Smooth muscle cell of the umbilical artery (primary cell): ENCODE measurements around the gene NEK5. TPM values are rescaled to one million over a fixed set of nuclear protein-coding genes. Genes with fewer than 3 reads are reported as not detected.

ENCODE experiments used
- total RNA-seq: library from RNA; depleted of rRNA; stranded (reverse); fragments of >200 nt; gene quantifications from 2 replicates; pipeline ENCODE4 v1.2.3, GENCODE V29; 2014

NEK5 gene
- total RNA-seq, result 0.51 and 0.59 TPM in 2 replicates

GRCh38 chr13:52128714-52129700, at the start of gene NEK5:
Gene NEK5 (minus strand): TSS chr13:52129073. CDS start chr13:52127482, 1,591 bp downstream.

GRCh38 chr13:52159159-52159982, 30.5 kb upstream of the NEK5 start, which contains the start of gene NEK3:
Gene NEK3 (minus strand): TSS chr13:52159597. CDS start chr13:52156191, 3,406 bp downstream.

DNA sequence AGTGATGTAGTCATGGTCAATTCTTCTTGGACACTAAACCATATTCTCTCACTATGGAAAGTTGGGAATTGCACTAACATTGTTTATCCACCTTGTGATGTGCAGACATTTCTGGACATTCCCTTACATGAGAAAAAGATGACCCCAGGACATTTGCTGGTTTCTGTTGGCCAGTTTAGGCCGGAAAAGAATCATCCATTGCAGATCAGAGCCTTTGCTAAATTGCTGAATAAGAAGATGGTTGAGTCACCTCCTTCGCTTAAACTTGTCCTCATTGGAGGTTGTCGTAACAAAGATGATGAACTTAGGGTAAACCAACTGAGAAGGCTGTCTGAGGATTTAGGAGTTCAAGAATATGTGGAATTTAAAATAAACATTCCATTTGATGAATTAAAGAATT, 104.4 kb downstream of the NEK5 start, which contains the start of gene UTP14C:
Gene UTP14C (plus strand): TSS at position 211 of the 400 bp plus-strand sequence. CDS start 4,114 bp downstream, outside the sequence.

DNA sequence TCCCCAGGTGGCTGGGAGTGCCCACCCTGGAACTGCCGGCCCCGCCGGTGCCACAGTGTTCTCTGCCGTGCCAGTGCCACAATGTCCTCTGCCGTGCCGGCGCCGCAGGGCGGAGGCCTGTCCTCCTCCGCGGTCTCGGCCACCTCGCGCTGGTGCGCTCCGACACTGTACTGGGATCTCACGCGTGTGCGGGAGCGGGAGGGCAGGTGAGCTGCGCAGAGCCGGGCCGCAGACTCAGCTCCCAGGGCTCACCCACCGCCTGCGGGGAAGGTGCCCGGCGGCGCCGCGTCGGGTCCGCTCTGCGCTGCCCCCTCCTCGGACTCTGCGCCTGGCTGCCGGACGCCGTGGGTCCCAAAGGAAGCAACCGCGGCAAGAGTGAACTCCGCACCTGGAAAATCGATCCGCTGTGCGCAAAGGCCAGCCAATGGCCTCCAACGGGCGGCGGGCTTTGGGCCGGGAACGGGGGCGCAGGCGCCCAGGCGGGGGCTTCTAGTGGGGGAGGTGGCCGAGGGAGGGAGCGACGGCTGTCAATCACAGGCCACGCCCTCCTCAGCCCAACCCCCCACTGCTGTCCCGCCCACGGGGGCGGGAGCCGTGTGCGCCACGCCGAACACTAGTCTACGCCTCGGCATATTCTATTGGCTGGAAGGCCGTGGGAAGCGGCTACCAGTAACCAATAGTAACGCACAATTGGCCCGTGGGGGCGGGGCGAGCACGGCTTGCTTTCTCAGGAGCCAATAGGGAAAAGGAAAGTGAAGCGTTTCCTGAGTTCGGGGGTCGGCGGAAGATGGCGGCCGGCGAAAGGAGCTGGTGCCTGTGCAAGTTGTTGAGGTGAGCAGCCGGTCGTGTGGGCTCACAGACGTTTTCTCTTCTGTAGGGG, 117.0 kb downstream of the NEK5 start, which contains the start of gene ALG11:
Gene ALG11 (plus strand): TSS at position 767 of the 880 bp plus-strand sequence. CDS start 21 bp downstream, at position 788.

DNA sequence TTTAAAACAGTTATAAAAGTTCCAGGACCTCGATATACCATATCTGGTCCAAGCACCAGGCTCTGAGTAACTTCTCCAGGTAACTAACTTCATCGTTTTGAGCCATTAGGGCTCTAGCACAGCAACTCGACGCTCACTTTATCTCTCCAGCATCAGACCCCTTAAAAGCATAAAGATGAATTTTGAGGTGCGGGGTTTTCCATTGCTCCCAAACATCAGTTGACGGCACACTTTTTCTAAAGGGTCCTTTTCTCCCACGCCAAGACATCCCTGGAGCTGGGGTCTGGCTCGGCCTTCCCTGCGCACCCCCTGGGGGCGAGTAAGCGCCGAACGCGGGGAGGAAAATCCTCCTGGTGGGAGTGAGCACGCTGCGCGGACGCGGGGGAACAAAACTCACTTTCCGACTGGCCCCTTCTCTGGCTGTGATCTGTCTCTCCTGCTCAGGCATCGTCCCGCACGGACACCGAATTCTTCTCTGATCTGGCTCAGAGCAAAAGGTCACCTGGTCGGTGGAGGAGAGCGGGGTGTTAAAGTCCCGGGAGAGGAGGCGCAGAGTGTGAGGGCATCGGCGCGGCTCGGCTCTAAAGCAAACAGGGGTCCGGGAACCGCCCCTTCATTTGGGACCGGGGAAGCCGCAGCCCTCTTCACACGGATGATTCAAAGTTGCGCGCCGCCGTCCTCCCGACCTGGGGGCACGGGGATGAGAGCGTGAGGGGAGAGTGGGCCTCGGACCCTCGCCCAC, 117.8 kb downstream of the NEK5 start, which contains the start of gene ATP7B:
Gene ATP7B (minus strand): TSS at position 561 of the 742 bp plus-strand sequence. CDS start 113 bp downstream, at position 448.

Other genes starting within 250 kb of the NEK5 start
- gene ATP7B, start 117.6 kb downstream of the NEK5 start, total RNA-seq, result 5.3 and 8.9 TPM in 2 replicates
- gene ALG11, start 116.7 kb downstream of the NEK5 start, total RNA-seq, result 35.2 and 57.3 TPM in 2 replicates
- gene UTP14C, start 104.4 kb downstream of the NEK5 start, total RNA-seq, result 29.1 and 30.5 TPM in 2 replicates
- gene NEK3, start 30.5 kb upstream of the NEK5 start, total RNA-seq, result 8.0 and 13.1 TPM in 2 replicates